Activated CD8-positive, alpha-beta memory T cell treated with anti-CD3 and anti-CD28 coated beads for 24 hours (primary cell): ENCODE data around the gene VARS1.
"Not testable (repeated sequence)": the region's sequence is repeated elsewhere in the genome, so short reads cannot be mapped to it uniquely, and the experiment has no call there.

Source experiments
- DNase-seq: peaks from one replicate; pipeline ENCODE4 v3.0.0-alpha.2; 2020

Gene VARS1

DNA sequence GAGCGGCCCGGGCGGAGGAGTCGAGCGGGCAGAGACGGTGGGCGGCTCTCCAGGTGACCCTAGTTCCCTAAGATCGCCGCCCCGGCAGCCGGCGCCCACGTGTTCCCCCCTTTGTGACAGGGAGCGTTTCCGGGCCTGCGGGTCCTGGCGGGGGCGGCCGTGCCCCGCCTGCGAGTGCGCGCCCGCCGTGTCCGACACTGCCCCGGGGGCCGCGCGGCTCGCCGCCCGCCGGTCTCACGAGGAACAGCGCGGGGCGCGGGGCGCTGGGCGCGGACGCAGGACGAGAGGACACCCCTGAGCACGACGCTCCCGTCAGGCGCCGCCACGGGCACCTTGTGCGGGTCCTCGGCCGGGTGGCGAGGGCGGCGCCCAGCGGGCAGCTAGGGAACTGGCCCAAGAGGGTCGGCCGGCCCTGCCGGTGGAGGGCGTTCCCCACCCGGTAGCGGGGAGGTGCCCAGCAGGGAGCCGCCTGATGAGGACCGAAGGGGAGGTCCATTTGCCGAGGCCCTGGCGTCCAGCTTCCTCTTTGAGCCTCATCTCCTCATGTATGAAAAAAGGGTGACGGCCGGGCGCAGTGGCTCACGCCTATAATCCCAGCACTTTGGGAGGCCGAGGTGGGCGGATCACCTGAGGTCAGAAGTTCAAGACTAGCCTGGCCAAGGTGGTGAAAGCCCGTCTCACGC lies at the start of gene VARS1:
Gene VARS1, minus strand, starts transcription at position 137 of the 683 bp plus-strand sequence. CDS start 535 bp downstream, outside the sequence.
- DNase-seq: peak; percentile 95

DNA sequence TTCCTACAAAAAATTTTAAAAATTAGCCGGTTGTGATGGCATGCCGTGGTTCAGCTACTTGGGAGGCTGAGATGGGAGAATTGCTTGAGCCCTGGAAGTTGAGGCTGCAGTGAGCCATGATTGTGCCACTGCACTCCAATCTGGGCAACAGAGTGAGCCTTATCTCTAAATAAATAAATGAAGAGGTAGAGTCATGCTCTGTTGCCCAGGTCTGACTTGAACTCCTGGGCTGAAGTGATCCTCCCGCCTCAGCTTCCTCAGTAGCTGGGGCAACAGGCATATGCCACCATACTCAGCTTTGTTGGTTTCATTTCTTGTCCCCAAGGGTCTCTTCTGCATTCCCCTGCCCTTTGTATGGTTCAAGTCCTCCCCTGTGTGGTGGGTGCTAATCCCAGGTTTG lies 49.0 kb upstream of the VARS1 start:
- no peak for DNase-seq

DNA sequence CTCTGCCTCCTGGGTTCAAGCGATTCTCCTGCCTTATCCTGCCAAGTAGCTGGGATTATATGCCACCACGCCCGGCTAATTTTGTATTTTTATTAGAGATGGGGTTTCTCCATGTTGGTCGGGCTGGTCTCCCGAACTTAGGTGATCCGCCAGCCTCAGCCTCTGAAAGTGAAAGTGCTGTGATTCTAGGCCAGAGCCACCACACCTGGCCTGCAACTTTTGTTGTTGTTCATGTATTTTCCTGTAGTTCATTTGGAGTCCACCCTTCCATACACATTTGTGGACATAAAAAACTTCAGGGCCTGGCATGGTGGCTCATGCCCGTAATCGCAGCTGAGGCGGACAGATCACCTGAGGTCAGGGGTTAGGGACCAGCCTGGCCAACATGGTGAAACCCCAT lies 46.5 kb upstream of the VARS1 start:
- DNase-seq: peak; percentile 67

DNA sequence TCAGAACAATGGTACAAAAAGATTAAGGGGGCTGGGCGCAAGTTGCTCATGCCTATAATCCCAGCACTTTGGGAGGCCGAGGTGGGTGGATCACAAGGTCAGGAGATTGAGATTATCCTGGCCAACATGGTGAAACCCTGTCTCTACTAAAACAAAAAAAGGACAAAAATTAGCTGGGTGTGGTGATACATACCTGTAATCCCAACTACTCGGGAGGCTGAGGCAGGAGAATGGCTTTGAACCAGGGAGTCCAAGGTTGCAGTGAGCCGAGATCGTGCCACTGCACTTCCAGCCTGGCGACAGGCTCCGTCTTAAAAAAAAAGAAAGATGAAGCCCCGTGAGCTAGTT lies 44.2 kb upstream of the VARS1 start:
- DNase-seq: not testable (repeated sequence)

DNA sequence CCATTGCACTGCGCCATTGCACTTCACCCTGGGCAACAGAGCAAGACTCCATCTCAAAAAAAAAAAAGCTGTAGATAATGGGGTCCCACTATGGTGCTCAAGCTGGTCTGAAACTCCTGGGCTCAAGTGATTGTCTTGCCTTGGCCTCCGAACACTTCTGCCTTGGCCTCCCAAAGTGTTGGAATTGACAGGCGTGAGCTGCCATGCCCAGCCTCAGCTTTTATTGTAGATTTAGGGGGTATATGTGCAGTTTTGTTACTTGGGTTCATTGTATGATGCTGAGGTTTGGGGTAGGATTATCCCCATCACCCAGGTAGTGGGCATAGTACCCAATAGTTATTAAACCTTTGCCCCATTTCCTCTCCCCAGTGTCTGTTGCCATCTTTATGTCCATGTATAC lies 43.4 kb upstream of the VARS1 start:
- DNase-seq: no peak

DNA sequence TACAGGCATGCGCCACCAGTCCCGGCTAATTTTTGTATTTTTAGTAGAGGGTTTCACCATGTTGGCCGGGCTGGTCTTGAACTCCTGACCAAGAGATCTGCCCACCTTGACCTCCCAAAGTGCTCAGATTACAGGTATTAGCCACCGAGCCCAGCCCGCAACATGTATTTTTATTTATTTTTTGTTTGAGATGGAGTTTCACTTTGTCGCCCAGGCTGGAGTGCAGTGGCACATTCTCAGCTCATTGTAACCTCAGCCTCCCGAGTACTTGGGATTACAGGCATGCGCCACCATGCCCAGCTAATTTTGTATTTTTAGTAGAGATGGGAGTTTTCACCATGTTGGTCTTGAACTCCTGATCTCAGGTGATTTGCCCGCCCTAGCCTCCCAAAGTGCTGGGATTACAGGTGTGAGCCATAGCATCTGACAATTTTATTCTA lies 42.6 kb upstream of the VARS1 start:
- not testable (repeated sequence) for DNase-seq

DNA sequence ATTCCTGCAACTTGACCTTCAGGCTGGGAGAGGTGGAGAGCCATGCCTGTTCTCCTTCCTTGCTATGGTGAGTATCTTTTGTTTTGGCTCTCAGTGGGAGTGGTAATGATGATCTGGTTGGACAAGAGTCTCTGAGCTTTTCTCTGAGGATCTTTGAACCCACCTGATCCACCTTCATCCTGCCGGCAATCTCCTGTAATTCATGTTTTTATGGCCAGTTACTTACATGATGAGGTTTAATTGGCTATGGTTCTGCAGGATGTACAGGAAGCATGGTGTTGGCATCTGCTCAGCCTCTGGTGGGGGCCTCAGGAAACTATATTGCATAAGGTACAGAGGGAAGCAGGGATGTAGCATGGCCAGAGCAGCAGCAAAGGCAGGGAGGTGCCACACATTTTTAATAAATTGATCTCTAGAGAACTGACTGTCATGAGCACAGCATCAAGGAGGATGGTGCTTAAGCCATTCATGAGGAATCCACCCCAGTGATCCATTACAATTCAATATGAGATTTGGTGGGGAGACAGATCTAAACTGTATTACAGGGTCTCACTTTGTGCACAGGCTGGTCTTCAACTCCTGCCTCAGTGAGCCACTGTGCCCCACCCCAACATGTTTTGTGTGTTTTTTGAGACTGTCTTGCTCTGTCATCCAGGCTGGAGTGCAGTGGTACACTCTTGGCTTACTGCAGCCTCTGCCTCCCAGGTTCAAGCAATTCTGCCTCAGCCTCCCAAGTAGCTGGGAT lies 42.0 kb upstream of the VARS1 start:
- DNase-seq: no peak

DNA sequence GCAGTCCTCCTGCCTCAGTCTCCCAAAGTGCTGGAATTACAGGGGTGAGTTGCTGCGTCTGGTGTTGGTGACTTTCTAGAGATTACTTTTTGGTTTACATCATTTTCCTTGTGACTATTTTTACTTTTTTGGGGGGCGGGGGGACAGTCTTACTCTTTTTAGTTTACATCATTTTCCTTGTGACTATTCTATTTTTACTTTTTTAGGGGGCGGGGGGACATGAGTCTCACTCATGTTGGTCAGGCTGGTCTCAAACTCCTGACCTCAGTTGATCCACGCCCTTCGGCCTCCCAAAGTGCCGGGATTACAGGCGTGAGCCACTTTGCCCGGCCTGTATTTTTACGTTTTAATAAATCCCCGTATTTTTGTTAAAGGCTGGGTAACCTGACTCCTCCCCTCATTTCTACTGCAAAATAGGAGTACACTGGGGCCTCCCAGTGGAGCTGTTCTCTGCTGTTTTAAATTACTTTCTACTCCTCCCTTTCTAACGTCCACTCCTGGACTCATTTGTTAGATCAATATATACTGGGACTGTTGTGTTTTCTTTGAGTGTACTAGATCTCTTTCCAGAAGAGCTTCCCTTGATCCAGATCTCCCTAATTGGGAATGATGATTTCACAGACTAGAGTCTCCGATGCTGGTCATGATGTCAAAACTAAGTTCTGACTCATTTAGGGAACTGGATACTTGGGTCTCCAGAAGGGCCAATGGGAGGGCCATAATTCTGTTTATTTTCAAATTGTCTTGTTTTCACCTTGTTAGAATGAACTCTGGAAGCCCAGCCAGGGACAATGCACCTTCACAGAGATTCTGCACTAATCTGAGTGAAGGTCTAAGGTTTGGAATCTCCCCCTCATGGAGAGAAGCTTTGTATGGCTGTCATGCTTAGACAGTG lies 41.2 kb upstream of the VARS1 start:
- no peak for DNase-seq

DNA sequence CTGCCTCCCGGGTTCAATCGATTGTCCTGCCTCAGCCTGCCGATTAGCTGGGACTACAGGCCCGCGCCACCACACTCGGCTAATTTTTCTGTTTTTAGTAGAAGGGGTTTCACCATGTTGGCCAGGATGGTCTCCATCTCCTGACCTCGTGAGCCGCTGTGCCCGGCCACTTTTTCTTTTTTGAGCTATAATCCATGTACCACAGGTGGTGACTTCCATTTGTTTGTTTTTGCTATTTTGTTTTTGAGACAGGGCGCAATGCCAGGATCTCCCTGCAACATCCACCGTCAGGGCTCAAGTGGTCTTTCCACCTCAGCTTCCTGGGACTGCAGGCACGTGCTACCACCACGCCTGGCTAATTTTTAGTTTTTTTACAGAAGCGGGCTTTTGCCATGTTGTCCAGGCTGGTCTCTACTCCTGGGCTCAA lies 40.5 kb upstream of the VARS1 start:
- peak; percentile 71 for DNase-seq

DNA sequence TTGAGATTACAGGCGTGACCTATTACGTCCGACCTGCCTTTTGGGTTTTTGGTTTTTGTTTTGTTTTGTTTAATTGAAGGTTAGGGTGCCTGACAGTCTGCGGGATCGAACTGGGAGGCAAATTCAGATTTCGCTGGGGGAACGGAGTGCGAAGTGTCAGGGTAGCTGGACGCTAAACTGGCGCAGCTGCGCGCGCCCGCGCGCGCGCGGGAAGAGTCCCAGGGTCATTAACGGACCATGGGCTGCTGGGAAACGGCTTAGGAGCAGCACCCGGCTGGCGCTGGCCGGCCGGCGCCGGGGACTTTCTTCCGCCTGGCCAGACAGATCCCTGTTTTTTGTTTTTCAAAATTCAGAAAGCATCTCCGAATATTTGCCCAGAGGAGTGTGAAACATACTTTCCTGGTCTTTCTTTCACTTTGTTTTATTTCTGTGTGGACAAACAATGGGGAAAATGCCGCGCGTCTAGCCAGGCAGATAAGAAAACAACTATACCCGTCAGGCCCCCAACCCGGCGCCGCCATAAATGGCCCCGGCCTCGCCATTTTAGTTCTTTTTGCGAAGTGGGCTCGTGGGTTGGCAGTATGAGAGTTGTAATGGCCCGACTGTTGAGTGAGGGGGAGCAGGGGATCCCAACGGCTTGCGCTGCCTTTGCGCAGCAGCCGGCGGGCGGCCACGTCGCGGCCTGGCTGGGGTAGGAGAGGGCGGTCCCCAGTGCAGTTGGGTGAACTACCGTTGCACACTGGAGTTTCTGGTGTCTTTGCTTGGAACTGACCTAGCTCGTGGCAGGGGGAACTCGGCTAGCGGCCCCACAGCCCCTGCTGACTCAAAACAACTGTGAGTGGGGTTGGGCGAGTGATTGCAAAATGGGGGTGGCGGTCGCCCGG lies 39.1 kb upstream of the VARS1 start:
- peak; percentile 95 for DNase-seq

DNA sequence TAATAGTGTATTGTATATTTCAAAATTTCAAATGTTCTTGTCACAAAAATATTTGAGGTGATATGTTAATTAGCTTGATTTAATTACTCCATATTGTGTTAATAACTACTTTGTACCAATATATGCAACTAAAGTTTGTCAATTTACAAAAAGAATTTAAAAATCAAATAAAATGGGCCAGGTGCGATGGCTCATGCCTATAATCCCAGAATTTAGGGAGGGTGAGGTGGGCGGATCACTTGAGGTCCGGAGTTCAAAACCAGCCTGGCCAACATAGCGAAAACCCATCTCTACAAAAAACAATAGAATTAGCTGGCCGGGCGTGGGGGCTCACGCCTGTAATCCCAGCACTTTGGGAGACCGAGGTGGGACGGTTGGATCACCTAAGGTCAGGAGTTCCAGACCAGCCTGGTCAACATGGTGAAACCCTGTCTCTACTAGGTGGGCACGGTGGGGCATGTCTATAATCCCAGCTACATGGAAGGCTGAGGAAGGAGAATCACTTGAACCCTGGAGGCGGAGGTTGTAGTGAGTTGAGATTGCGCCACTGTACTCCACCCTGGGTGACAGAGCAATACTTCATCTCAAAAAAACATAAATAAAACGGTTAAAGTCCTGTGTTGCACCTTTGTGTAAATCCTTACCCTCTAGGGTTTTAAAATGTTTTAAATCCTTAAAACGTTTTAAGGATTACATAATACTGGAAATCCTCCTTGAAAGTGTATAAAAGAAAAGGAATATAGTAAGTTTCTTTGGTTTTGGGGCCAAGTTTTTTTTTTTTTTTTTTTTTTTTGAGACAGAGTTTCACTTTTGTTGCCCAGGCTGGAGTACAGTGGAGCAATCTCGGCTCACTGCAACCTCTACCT lies 36.0 kb upstream of the VARS1 start:
- no peak for DNase-seq

DNA sequence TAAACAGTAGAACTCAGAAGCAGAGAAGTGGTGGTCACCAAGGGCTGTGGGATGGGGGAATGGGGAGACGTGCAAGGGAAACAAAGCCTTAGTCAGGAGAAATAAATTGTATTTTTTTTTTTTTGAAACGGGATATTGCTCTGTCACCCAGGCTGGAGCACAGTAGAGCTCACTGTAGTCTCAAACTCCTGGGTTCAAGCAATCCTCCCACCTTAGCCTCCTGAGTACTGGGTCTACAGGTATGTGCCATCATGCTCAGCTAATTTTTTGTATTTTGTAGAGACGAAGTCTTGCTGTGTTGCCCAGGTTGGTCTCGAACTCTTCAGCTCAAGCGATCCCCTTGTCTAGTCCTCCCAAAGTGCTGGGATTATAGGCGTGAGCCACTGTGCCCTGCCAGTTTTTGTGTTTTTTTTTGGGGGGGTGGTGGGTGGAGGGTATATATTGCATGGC lies 35.4 kb upstream of the VARS1 start:
- DNase-seq: no peak

DNA sequence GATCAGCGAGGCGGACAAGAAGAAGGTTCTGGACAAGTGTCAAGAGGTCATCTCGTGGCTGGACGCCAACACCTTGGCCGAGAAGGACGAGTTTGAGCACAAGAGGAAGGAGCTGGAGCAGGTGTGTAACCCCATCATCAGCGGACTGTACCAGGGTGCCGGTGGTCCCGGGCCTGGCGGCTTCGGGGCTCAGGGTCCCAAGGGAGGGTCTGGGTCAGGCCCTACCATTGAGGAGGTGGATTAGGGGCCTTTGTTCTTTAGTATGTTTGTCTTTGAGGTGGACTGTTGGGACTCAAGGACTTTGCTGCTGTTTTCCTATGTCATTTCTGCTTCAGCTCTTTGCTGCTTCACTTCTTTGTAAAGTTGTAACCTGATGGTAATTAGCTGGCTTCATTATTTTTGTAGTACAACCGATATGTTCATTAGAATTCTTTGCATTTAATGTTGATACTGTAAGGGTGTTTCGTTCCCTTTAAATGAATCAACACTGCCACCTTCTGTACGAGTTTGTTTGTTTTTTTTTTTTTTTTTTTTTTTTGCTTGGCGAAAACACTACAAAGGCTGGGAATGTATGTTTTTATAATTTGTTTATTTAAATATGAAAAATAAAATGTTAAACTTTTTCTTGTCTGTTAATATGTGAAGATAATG lies 34.2 kb upstream of the VARS1 start:
- DNase-seq: no peak

DNA sequence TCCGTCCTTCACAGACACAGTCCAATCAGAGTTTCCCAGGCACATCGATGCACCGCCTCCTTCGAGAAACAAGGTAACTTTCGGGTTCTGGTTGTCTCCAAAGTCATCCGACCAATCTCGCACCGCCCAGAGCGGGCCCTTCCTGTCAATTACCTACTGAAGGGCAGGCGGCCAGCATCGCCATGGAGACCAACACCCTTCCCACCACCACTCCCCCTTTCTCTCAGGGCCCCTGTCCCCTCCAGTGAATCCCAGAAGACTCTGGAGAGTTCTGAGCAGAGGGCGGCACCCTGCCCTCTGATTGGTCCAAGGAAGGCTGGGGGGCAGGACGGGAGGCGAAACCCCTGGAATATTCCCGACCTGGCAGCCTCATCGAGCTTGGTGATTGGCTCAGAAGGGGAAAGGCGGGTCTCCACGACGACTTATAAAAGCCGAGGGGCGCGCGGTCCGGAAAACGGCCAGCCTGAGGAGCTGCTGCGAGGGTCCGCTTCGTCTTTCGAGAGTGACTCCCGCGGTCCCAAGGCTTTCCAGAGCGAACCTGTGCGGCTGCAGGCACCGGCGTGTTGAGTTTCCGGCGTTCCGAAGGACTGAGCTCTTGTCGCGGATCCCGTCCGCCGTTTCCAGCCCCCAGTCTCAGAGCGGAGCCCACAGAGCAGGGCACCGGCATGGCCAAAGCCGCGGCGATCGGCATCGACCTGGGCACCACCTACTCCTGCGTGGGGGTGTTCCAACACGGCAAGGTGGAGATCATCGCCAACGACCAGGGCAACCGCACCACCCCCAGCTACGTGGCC lies 31.9 kb upstream of the VARS1 start, which contains the start of gene HSPA1B:
Gene HSPA1B, plus strand, starts transcription at position 453 of the 794 bp plus-strand sequence. Its CDS starts 213 bp downstream, at position 666.
- peak; percentile 91 for DNase-seq

DNA sequence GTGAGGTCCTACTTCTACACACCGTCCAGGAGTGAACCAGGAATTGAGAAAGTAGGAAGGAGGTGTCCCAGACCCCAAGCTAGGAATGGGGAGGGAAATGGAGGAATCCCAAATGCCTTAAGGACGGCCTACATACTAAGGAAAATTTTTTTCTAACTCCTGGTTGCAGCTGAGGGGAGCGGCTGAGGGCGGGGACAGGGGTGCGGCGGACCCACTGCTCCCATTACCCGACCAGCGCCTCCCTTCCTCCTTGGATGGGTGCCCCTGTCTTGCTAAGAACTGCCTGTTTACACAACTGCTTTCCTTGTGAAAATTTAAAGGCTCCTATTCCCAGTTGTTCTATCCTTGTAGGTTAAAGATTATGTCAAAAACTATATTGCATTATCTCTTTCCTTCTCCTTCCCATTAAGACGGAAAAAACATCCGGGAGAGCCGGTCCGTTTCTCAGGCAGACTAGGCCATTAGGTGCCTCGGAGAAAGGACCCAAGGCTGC lies 31.3 kb upstream of the VARS1 start:
- no peak for DNase-seq

DNA sequence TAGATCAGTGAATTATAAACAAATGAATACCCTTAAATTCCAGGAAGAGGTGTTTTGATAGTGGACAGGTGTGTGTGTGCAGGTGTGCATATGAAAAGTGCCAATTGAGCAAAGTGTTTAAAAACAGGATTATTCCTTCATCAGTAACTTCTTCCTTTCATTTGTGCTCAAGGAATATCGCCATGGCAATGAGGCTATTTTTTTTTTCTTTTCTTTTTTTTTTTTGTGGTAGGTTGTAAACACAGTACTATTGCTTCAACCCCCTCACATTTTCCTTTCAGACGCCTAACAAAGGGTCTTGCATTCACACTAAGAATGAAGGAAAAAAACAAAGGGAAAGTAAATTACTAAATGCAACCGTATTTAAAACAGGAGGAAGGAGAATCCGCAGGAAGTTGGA lies 30.0 kb upstream of the VARS1 start:
- DNase-seq: no peak

DNA sequence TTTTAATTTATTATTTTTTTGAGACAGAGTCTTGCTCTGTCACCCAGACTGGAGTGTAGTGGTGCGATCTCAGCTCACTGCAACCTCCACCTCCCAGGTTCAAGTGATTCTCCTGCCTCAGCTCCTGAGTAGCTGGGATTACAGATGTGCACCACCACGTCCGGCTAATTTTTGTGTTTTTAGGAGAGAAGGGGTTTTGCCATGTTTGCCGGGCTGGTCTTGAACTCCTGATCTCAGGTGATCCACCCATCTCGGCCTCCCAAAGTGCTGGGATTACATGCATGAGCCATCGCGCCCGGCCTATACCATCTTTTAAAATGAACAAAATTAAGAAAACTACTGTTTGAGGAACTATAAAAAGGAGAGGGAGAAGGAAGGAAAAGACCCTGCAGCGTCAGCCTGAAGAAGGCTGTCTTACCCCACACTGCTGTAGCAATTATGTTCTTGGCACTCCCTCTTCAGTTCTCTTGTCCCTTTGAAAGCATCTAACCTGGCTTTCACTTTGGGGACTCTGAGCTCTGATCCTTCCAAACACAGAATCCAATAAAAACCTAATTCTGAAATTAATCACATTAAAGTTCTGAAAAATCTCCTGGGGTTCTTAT lies 28.1 kb upstream of the VARS1 start:
- DNase-seq: not testable (repeated sequence)

DNA sequence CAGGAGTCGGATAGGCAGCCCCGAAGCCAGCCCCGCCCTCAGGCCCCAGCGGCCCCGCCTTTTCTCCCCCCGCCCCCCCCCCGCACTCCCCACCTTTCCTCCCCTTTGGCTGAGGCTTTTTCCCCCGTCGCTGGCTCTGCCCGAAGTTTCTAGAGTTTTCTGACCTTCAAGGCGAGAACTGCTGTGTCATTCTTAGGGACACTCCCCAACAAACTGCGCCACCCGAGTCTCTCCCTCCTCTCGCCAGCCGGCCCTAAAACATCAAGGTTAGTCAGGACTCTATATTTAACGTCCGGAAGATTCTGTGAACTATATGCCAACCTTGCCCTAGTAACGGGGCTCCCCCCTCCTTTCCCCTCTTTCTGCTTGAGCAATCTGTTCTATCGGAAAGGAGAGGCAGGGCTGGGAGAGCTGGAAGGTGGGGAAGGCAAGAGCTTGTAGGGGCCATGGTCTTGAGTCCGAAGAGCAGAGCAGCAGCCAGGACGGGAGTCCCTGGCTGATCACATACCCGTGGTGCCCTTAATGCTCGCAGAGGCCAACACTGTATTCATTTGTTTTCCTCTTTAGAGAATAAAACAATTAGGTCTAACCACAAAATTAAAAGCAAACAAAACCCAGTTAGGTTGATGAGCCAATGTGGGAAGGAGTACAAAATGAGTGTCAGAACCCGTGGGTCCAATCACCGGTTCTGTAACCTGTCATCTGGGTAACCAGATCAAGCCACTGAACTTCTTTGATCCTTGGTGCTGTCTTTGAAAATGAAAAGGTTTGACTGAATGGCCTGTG lies 26.7 kb upstream of the VARS1 start:
- DNase-seq: peak; percentile 85
